Body of pancreas (tissue), 4 donors: Measurements from ENCODE around the gene PHLDA1. TPM values are rescaled to one million over a fixed set of nuclear protein-coding genes. Genes with fewer than 3 reads are reported as not detected.

Experiments used
- ATAC-seq: fragments of 150-250 bp; one replicate; pipeline ENCODE4 v1.9.1; 2016
- DNase-seq, 4 donors: peaks; one replicate each; pipeline ENCODE4 v3.0.0-alpha.2; 2019
- H3K27ac ChIP-seq, 4 donors: fragments of 200-600 bp; sonication (generic); 1 replicate in 3 of 4; 2 replicates in 1 of 4; pipeline versions ENCODE4 v1.5.1 to v1.6.1; 2016 to 2019; ENCODE audit warnings: mild to moderate bottlenecking in 1 of 4, mixed read lengths in 1 of 4, moderate library complexity in 1 of 4
- H3K27me3 ChIP-seq, 2 donors: fragments of 200-600 bp; sonication (generic); one replicate each; pipeline ENCODE4 v1.6.0; 2016; ENCODE audit warnings: mild to moderate bottlenecking in 1 of 2
- H3K36me3 ChIP-seq, 2 donors: fragments of 200-600 bp; sonication (generic); replicated peaks in 1 of 2; 2 replicates each; pipeline ENCODE4 v1.5.1; 2016; ENCODE audit warnings: low read depth in 2 of 2; ENCODE audit not compliant: insufficient read depth in 1 of 2
- H3K4me1 ChIP-seq: fragments of 200-600 bp; sonication (generic); one replicate; pipeline ENCODE4 v1.6.0; 2016
- H3K4me3 ChIP-seq, 2 donors: fragments of 200-600 bp; sonication (generic); 1 replicate in 1 of 2; 2 replicates in 1 of 2; pipeline ENCODE4 v1.5.1; 2016 to 2019
- H3K9me3 ChIP-seq, 3 donors: fragments of 200-600 bp; sonication (generic); 1 replicate in 2 of 3; 2 replicates in 1 of 3; pipeline ENCODE4 v1.5.1; 2016
- CTCF ChIP-seq, 7 experiments: fragments of 450-650 bp in 4 of 7; fragments of 200-600 bp in 3 of 7; sonication (generic) in 3 of 7; IDR thresholded peaks; one replicate each; pipeline ENCODE4 v1.5.1; 2016 to 2019; ENCODE audit warnings: antibody characterized with exemption in 7 of 7
- POLR2A ChIP-seq, 3 donors: fragments of 450-650 bp; IDR thresholded peaks; one replicate each; pipeline ENCODE4 v1.6.1; 2016; ENCODE audit warnings: antibody characterized with exemption in 3 of 3, mild to moderate bottlenecking in 2 of 3
- WGBS, 2 donors: methylation state at CpG; one replicate each; pipeline ENCODE4 v1.1.5; 2017; 5-methylcytosine and 5-hydroxymethylcytosine counted together
- intact Hi-C: fragments of 100-400 bp; cut with DNase I; formaldehyde crosslinking; loops from one replicate; pipeline ENCODE4 v1.15.1; 2023
- total RNA-seq, 2 donors: library from RNA; depleted of rRNA; stranded (reverse); fragments of >200 nt; gene quantifications; one replicate each; pipeline ENCODE4 v1.1.0, GENCODE V29; 2016

PHLDA1 gene
- total RNA-seq, 2 donors from 2014 or later, result 11.9 to 22.4 TPM

GRCh38 chr12:76035045-76035444 lies 3.5 kb upstream of the PHLDA1 start:
- H3K4me3 ChIP-seq, result no peak overlapping the region
- no peaks in the 10 kb centered on the region for H3K9me3 ChIP-seq
- DNase-seq, result no peak
- no peaks in the 10 kb centered on the region for H3K27me3 ChIP-seq
- TF ChIP-seq CTCF (IDR thresholded peaks at IDR 0.05) (no peak), POLR2A (IDR thresholded peaks at IDR 0.05) (no peak)
- peak overlapping the region in 1 of 4 donors; percentile 4 for H3K27ac ChIP-seq
- intact Hi-C loops, result no loop called here
- ATAC-seq, result no peak
- H3K36me3 ChIP-seq, result no peaks in the 10 kb centered on the region
- peaks cover 30% of the 10 kb centered on the region for H3K4me1 ChIP-seq
- WGBS, 2 donors, result 74 to 80% methylated on average over 3 of the region's 3 CpGs

GRCh38 chr12:76033081-76034011 lies 1.8 kb upstream of the PHLDA1 start:
- Histone ChIP-seq H3K4me3 (no peak overlapping the region), H3K9me3 (no peaks in the 10 kb centered on the region), H3K27ac (peak overlapping the region; percentile 94 to 99 (median 98)), H3K27me3 (no peaks in the 10 kb centered on the region), H3K4me1 (peaks cover 36% of the 10 kb centered on the region), H3K36me3 (no peaks in the 10 kb centered on the region)
- intact Hi-C loops, result no loop called here
- ATAC-seq, result no peak
- 40 to 49% methylated on average over 5 of the region's 5 CpGs for WGBS, 2 donors
- DNase-seq, result no peak
- TF ChIP-seq POLR2A (IDR thresholded peaks at IDR 0.05), result no peak
- no peak for TF ChIP-seq CTCF (IDR thresholded peaks at IDR 0.05)

GRCh38 chr12:76032043-76032981 lies 736 bp upstream of the PHLDA1 start:
- Histone ChIP-seq H3K4me1 (peaks cover 37% of the 10 kb centered on the region), H3K27me3 (no peaks in the 10 kb centered on the region), H3K4me3 (peak overlapping the region; percentile 62 to 69), H3K27ac (peak overlapping the region; percentile 94 to 99 (median 98)), H3K36me3 (no peaks in the 10 kb centered on the region), H3K9me3 (no peaks in the 10 kb centered on the region)
- DNase-seq (peak; percentile 69 to 75 (median 71)), ATAC-seq (peak; percentile 40)
- TF ChIP-seq CTCF (IDR thresholded peaks at IDR 0.05) (no peak), POLR2A (IDR thresholded peaks at IDR 0.05) (peak in 1 of 3 donors; percentile 10)
- WGBS, 2 donors, result 4 to 5% methylated on average over 30 to 56 of the region's 58 CpGs
- intact Hi-C loops, result no loop called here

GRCh38 chr12:76031081-76031413 lies 529 bp downstream of the PHLDA1 start:
- H3K4me3 ChIP-seq, result peak overlapping the region; percentile 18 to 62
- WGBS, 2 donors, result 0% methylated on average over 26 of the region's 26 CpGs; no CpG with 5 or more reads in 1 of the 2 donors
- TF ChIP-seq CTCF (IDR thresholded peaks at IDR 0.05), result no peak
- no peak for TF ChIP-seq POLR2A (IDR thresholded peaks at IDR 0.05)
- no peaks in the 10 kb centered on the region for H3K27me3 ChIP-seq
- H3K27ac ChIP-seq, result peak overlapping the region; percentile 94 to 99 (median 98)
- H3K4me1 ChIP-seq, result peaks cover 37% of the 10 kb centered on the region
- ATAC-seq, result peak; percentile 7
- DNase-seq, result peak in 1 of 4 donors; percentile 53
- H3K36me3 ChIP-seq, result no peaks in the 10 kb centered on the region
- intact Hi-C loops, result no loop called here
- no peaks in the 10 kb centered on the region for H3K9me3 ChIP-seq
